GM12878 (cell line): Measurements from ENCODE around the gene GALNT3. TPM values are rescaled to one million over a fixed set of nuclear protein-coding genes. Genes with fewer than 3 reads are reported as not detected.

Experiments used
- ATAC-seq: fragments of 200-7000 bp; cut with Tn5 transposase; 3 replicates; pipeline ENCODE4 v1.9.1; 2020; ENCODE audit warnings: mild to moderate bottlenecking, moderate library complexity
- BruUV-seq: library from RNA; stranded (reverse); fragments of 400-500 nt; replicated peaks from 2 replicates; lab custom pipeline; 2021; lab: Mats Ljungman, UMichigan
- CTCF ChIA-PET: fragments of 300-600 bp; sonication (Branson Sonifier 250); formaldehyde crosslinking; extraction: SDS; loops from one replicate; lab custom pipeline; 2021; ENCODE audit warnings: inconsistent platforms; lab: Yijun Ruan, JAX
- POLR2A ChIA-PET: fragments of 350-600 bp; formaldehyde crosslinking; extraction: SDS; loops from one replicate; lab custom pipeline; 2021; ENCODE audit warnings: inconsistent platforms; lab: Charles Lee
- RAD21 ChIA-PET: fragments of 300-600 bp; sonication (Branson Sonifier 250); formaldehyde crosslinking; loops from one replicate; lab custom pipeline; 2023; ENCODE audit warnings: antibody characterized with exemption; ENCODE audit not compliant: unreplicated experiment; lab: Charles Lee
- SMC1A ChIA-PET: fragments of 300-600 bp; sonication (Branson Sonifier 250); formaldehyde crosslinking; loops from one replicate; lab custom pipeline; 2023; ENCODE audit not compliant: unreplicated experiment, uncharacterized antibody; lab: Charles Lee
- DNase-seq: peaks from one replicate; pipeline ENCODE4 v3.0.0-alpha.2; 2011; ENCODE audit warnings: low read depth, low spot score
- FAIRE-seq: peaks from 3 replicates; lab custom pipeline; 2011; peaks lifted over from hg19 to GRCh38; lab: Jason Lieb, UNC
- H2AFZ ChIP-seq: 2 replicates; pipeline ENCODE4 v1.6.0; 2011; ENCODE audit warnings: low read depth, low read length, control low read depth; ENCODE audit not compliant: control insufficient read depth
- H3K27ac ChIP-seq: 2 replicates; pipeline ENCODE4 v1.5.1; 2011; ENCODE audit warnings: control low read depth; ENCODE audit not compliant: control insufficient read depth, insufficient read depth
- H3K27me3 ChIP-seq, 2 experiments: replicated peaks in 1 of 2; 2 replicates each; pipeline versions ENCODE4 v1.6.0 to v1.6.1; 2011; ENCODE audit warnings: low read length in 1 of 2; ENCODE audit not compliant: control insufficient read depth in 2 of 2, insufficient read depth in 2 of 2
- H3K36me3 ChIP-seq, 2 experiments: 2 replicates each; pipeline ENCODE4 v1.5.1; 2011; ENCODE audit warnings: low read length in 1 of 2; ENCODE audit not compliant: control insufficient read depth in 2 of 2, insufficient read depth in 2 of 2
- H3K4me1 ChIP-seq: 2 replicates; pipeline ENCODE4 v1.6.1; 2011; ENCODE audit warnings: mild to moderate bottlenecking, low read length, moderate library complexity, mixed read lengths; ENCODE audit not compliant: control insufficient read depth, insufficient read depth
- H3K4me2 ChIP-seq: 2 replicates; pipeline ENCODE4 v1.6.0; 2011; ENCODE audit warnings: control low read depth; ENCODE audit not compliant: control insufficient read depth, insufficient read depth
- H3K4me3 ChIP-seq: fragments of 200-600 bp; sonication (generic); 2 replicates; pipeline ENCODE4 v1.5.1; 2016
- H3K79me2 ChIP-seq: 2 replicates; pipeline ENCODE4 v1.6.0; 2011; ENCODE audit warnings: low read length; ENCODE audit not compliant: control insufficient read depth, insufficient read depth
- H3K9ac ChIP-seq: 2 replicates; pipeline ENCODE4 v1.8.0; 2011; ENCODE audit warnings: low read length, control low read depth, mixed read lengths; ENCODE audit not compliant: control insufficient read depth, insufficient read depth
- H3K9me3 ChIP-seq: replicated peaks from 3 replicates; pipeline ENCODE4 v1.5.1; 2011; ENCODE audit warnings: mild to moderate bottlenecking, low read length; ENCODE audit not compliant: control insufficient read depth, insufficient read depth
- H4K20me1 ChIP-seq: 2 replicates; pipeline ENCODE4 v1.6.0; 2011; ENCODE audit not compliant: control insufficient read depth, insufficient read depth
- BHLHE40 ChIP-seq, 2 experiments: fragments of 450-650 bp in 1 of 2; IDR thresholded peaks; 2 replicates each; pipeline ENCODE4 v1.6.1; 2011 to 2017; ENCODE audit warnings: low read depth in 2 of 2, borderline replicate concordance in 1 of 2, improper control_type of control experiment in 1 of 2, low read length in 1 of 2, mild to moderate bottlenecking in 1 of 2
- ESRRA ChIP-seq: IDR thresholded peaks from 2 replicates; pipeline ENCODE4 v1.6.1; 2012; ENCODE audit warnings: mild to moderate bottlenecking, low read length, improper control_type of control experiment
- ETV6 ChIP-seq, 2 experiments: fragments of 450-650 bp in 1 of 2; IDR thresholded peaks in 1 of 2; conservative IDR thresholded peaks in 1 of 2; 2 replicates each; pipeline ENCODE4 v1.6.1; 2014; ENCODE audit warnings: antibody characterized with exemption in 1 of 2, borderline replicate concordance in 1 of 2, low read depth in 1 of 2, mild to moderate bottlenecking in 1 of 2, moderate library complexity in 1 of 2
- IRF4 ChIP-seq: IDR thresholded peaks from 2 replicates; pipeline ENCODE4 v1.6.1; 2011; ENCODE audit warnings: low read depth, low read length
- NRF1 ChIP-seq: conservative IDR thresholded peaks from 2 replicates; pipeline ENCODE4 v1.6.1; 2011; ENCODE audit warnings: mild to moderate bottlenecking, low read depth, low read length, improper control_type of control experiment
- RAD21 ChIP-seq: IDR thresholded peaks from 2 replicates; pipeline ENCODE4 v1.6.1; 2011; ENCODE audit warnings: mild to moderate bottlenecking, low read depth, low read length, moderate library complexity; ENCODE audit not compliant: insufficient read depth
- SIX5 ChIP-seq: IDR thresholded peaks from 2 replicates; pipeline ENCODE4 v1.6.1; 2011; ENCODE audit warnings: mild to moderate bottlenecking, low read depth, low read length, moderate library complexity; ENCODE audit not compliant: severe bottlenecking
- SRF ChIP-seq, 2 experiments: IDR thresholded peaks; 2 replicates each; pipeline ENCODE4 v1.6.1; 2011; ENCODE audit warnings: low read depth in 2 of 2, low read length in 2 of 2, mild to moderate bottlenecking in 1 of 2, moderate library complexity in 1 of 2
- TBL1XR1 ChIP-seq: IDR thresholded peaks from 2 replicates; pipeline ENCODE4 v1.6.1; 2012; ENCODE audit warnings: low read depth, low read length, improper control_type of control experiment
- TCF7 ChIP-seq: IDR thresholded peaks from 2 replicates; pipeline ENCODE4 v1.6.1; 2014; ENCODE audit warnings: antibody characterized with exemption, borderline replicate concordance
- YY1 ChIP-seq: IDR thresholded peaks from 2 replicates; pipeline ENCODE4 v1.6.1; 2011; ENCODE audit warnings: low read depth, mild to moderate bottlenecking, low read length
- WGBS: methylation state at CpG from one replicate; pipeline ENCODE4 v1.1.6; 2016; ENCODE audit warnings: low lambda C conversion rate; ENCODE audit not compliant: insufficient replicate concordance, insufficient coverage; ENCODE audit errors: missing lambda C conversion rate; 5-methylcytosine and 5-hydroxymethylcytosine counted together
- in situ Hi-C: fragments of 300-500 bp; cut with MboI; formaldehyde crosslinking; loops from 9 replicates; pipeline ENCODE4 v1.14.3; 2018; ENCODE audit warnings: mixed read lengths
- intact Hi-C: fragments of 100-400 bp; cut with micrococcal nuclease; formaldehyde crosslinking; loops from one replicate; pipeline ENCODE4 v1.14.2; 2022; ENCODE audit not compliant: unreplicated experiment
- polyA plus RNA-seq, 11 experiments: library from polyadenylated mRNA; depleted of rRNA in 4 of 11; unstranded in 6 of 11; stranded (reverse) in 5 of 11; fragments of >200 nt; fragmentation: Nextera tagmentation in 4 of 11; fragmentation: Illumina TruSeq in 1 of 11; extraction: Ambion mirVana in 4 of 11; extraction: Trizol in 1 of 11; gene quantifications; 1 replicate in 1 of 11; 2 replicates in 10 of 11; pipeline versions ENCODE4 v1.2.1 to v1.2.3, GENCODE V29; 2011 to 2016; ENCODE audit warnings: inconsistent platforms in 2 of 11, missing spikeins in 2 of 11, low read depth in 1 of 11
- total RNA-seq, 4 experiments: library from RNA; depleted of rRNA in 3 of 4; stranded (reverse); fragments of >200 nt in 3 of 4; fragmentation: Illumina TruSeq in 1 of 4; extraction: Trizol in 1 of 4; gene quantifications; 2 replicates each; pipeline versions ENCODE4 v1.2.1 to v1.2.3, GENCODE V29; 2013 to 2021

Gene GALNT3
- total and polyA plus RNA-seq, 10 of the 15 experiments (the other 5 are each of a cell fraction or from before 2014, with no cell fraction given), result 0.53 to 3.7 (median 1.1) TPM

- no peak overlapping the region for H3K9ac ChIP-seq
- TF ChIP-seq SRF (IDR thresholded peaks at IDR 0.05; ENCODE audit: low read depth in 2 of 2, low read length in 2 of 2), result no peak
- no peak for TF ChIP-seq RAD21
- TF ChIP-seq SIX5, result no peak
- TF ChIP-seq YY1, result no peak
- TF ChIP-seq TBL1XR1, result no peak
- no peak for TF ChIP-seq TCF7
- TF ChIP-seq BHLHE40 (IDR thresholded peaks at IDR 0.05; ENCODE audit: borderline replicate concordance in 1 of 2, low read depth in 2 of 2, low read length in 1 of 2), result no peak
- no peak for TF ChIP-seq NRF1
- TF ChIP-seq ETV6 (conservative IDR thresholded peaks at IDR 0.05 in 1 of 2, IDR thresholded peaks at IDR 0.05 in 1 of 2; ENCODE audit: borderline replicate concordance in 1 of 2, low read depth in 1 of 2), result no peak
- no peak for TF ChIP-seq ESRRA
- no peak for TF ChIP-seq IRF4
- no peaks in the 10 kb centered on the region for H3K36me3 ChIP-seq
- no peak for FAIRE-seq
- no TSS peak for BruUV-seq
- ChIA-PET RAD21 (no interaction called here), POLR2A (no interaction called here), SMC1A (interaction anchor here (1.2 kb wide), 1 partner anchor 17 kb away, joined by 4 read pairs; no protein-coding TSS in a partner anchor), CTCF (no interaction called here)
- intact Hi-C loops (no loop called here), in situ Hi-C loops (no loop called here)
- peaks cover 0 to 12% of the 10 kb centered on the region in 2 experiments; a peak in 3 of 4 replicates for H3K27me3 ChIP-seq
- no peak for DNase-seq
- H4K20me1 ChIP-seq, result no peaks in the 10 kb centered on the region
- ATAC-seq, result no peak
- H3K9me3 ChIP-seq, result no peaks in the 10 kb centered on the region
- H2AFZ ChIP-seq, result no peak overlapping the region
- 49% methylated on average over 3 of the region's 3 CpGs for WGBS
- H3K4me2 ChIP-seq, result no peak overlapping the region
- no peak overlapping the region for H3K27ac ChIP-seq
- H3K4me3 ChIP-seq, result no peak overlapping the region
- peaks cover 6% of the 10 kb centered on the region for H3K4me1 ChIP-seq
- H3K79me2 ChIP-seq, result no peaks in the 10 kb centered on the region
These were observed 2.9 kb upstream of the GALNT3 start for GRCh38 chr2:165796819-165797530.
